Stimulated activated CD4-positive, alpha-beta T cell treated with anti-CD3 and anti-CD28 coated beads, TNF-alpha, amount 100 ng/mL, for 48 hours (primary cell): ENCODE data around the gene CYYR1.
"Not testable (repeated sequence)": the region's sequence is repeated elsewhere in the genome, so short reads cannot be mapped to it uniquely, and the experiment has no call there.

Experiments used
- DNase-seq, 3 donors: peaks; one replicate each; pipeline ENCODE4 v3.0.0-alpha.2; 2020; ENCODE audit warnings: low read depth in 3 of 3

Gene CYYR1

DNA sequence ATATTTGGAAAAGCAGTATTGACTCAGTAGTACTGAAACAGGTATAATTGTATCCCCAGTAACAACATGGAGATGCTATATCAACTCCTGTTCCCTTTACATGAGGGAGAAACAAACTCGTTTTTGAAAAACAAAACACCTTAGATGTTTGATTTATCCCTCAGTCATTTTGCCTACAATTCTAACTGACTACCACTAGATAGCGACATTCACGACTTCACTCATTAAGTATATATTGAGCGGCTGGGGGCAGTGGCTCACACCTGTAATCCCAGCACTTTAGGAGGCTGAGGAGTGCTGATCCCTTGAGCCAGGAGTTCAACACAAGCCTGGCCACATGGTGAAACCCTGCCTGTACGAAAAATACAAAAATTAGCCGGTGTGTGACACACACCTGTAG lies 83.3 kb downstream of the CYYR1 start:
- DNase-seq: no peak

DNA sequence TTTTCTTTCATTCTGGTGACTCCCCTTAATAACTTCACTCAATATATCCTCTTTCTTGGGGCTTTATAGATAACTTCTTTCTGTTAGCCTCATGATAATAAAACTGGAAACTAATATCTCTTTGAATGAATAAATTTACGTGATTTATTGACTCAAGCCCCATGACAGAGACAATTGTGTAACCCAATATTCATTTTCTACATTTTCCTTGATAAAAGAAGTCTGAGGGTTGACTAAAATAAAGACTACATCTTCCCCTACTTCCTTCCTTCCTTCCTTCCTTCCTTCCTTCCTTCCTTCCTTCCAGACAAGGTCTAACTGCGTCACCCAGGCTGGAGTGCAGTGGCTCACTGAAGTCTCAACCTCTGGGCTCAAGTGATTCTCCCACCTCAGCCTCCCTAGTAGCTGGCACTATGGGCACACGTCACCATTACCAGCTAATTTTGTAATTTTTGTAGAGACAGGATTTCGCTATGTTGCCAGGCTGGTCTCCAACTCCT lies 85.1 kb downstream of the CYYR1 start:
- DNase-seq: no peak

DNA sequence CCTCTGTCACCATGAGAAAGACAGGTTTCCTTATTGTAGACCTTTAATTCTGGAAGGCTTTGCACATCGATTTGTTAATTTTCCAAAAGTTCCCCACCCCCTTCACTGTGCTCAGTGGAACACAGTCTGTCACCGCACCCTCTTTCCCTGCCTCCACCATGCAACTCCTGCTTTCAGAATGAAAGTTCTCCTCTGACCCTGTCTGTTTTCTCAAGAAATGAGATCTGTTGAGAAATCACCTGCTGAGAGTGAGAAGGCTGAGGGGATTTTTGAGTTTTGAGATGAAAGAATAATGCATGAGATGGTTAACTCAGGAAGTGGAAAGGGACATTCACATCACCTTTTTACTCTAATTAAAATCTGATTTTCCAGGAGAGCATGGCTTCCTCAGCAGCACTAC lies 99.6 kb downstream of the CYYR1 start:
- no peak for DNase-seq

DNA sequence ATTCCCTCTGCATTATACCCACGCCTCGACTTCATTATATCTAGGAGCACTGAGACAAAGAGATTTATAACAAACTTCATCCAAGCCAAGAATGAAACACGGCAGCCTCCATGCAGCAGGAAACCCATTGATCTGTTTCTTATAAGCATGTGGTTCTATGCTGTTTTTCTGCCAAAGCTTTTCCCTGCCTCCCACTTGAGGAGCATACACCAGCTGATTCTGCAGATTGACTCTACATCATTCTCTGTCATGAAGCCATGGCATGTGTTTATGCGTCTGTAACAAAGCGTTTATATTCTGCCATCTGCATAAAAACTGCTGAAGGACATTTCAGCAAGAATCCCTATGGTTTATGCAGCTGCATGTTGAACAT lies 102.0 kb downstream of the CYYR1 start:
- DNase-seq: no peak

DNA sequence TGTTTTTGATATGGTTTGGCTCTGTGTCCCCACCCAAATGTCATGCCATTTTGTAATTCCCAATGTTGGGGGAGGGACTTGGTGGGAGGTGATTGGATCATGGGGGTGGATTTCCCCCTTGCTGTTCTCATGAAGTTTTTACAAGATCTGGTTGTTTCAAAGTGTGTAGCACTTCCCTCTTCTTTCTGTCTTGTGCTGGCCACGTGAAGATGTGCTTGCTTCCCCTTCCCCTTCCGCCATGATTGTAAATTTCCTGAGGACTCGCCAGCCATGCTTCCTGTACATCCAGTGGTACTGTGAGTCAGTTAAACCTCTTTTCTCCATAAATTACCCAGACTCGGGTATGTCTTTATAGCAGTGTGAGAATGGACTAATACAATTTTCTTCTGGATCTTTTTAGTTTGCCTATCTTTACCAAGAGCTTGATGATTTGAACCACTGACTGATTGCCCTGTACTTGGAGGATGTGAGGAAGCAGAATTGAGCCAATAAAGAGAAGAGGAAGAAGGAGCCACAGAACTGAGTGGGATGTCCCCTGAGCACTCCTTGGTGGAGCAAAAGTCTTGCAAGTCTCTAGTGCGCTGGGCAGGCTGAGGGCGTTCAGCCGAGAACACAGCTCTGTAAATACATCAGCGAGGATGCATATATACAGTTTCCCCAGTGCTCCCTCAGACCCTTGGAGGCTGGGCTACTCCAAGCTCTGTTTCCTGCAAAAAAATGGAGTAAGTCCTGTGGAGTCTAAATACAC lies 102.6 kb downstream of the CYYR1 start:
- no peak for DNase-seq

DNA sequence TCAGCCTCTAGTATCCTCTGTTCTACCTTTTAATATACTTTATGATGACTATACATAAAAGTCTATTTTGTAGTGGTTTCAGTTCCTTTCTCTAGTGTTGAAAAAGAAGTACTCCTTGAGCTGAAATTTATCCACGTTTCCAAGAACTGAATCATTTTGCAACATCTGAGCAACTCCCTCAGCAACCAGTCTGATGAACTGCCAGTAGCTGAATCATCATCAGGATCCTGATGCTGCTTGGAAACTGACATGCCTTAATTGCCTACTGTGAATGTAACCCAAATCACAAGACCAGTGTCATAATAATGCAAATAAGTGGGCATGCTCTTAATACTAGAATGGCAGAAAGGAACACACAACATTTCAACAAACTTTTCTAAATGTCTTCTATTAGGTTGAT lies 103.3 kb downstream of the CYYR1 start:
- DNase-seq: no peak

DNA sequence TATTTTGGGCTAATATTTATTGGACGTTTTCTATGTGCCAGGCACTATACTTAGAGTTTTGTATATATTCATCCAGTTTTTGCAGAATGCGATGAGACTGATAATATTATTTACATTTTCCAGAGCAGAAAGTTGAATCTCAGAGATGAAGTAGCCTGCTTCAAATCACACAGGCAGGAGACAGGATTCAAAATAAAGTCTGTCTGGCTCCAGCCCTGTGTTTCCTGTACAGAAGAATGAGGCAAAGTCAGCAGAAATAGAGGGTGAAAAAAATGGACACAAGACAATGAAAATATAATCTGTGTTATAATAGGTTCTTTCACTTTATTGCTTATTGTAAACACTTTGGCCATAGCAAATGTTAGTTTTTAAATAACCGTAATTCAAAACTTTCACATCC lies 107.2 kb downstream of the CYYR1 start:
- DNase-seq: no peak

DNA sequence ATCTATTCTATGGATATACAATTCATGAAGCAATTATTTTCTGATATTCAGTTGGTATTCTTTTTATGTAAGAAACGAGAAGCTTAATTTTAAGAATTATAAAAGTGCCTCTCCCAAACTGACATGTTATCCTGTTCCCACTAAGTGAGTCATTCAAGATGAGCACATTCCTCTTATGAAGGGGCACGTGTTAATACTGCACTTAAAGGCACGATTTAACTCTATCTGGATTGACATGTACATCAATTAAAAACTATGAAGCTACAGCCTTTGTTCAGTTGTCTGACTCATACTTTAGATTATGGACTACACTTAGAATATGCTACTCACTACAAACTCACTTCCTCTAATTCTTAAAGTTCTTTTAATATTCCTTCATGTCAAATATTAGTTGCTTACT lies 111.6 kb downstream of the CYYR1 start:
- DNase-seq: no peak

DNA sequence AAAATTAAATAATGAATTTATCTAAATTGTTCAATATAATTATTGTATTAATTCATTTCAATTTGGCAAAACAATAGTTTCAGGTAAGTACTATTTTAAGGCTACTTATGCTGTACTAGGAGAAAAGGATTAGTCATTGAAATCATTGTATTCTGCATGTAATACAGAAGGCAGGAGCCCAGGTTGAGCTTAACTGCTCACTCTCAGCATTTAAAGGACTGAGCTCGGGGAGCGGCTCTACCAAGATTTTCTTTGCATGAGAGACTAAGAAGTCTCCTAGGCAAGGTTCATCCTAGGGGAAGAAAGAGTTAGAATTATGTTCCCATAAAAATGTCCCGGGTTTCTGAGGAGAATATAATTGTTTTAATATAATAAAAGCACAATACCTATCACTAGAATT lies 112.5 kb downstream of the CYYR1 start:
- DNase-seq: no peak

DNA sequence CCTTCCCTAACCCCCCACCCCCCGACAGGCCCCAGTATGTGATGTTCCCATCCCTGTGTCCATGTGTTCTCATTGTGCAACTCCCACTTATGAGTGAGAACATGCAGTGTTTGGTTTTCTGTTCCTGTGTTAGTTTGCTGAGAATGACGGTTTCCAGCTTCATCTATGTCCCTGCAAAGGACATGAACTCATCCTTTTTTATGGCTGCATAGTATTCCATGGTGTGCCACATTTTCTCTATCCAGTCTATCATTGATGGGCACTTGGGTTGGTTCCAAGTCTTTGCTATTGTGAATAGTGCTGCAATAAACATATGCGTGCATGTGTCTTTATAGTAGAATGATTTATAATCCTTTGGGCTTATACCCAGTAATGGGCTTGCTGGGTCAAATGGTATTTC lies 114.2 kb downstream of the CYYR1 start:
- not testable (repeated sequence) for DNase-seq

DNA sequence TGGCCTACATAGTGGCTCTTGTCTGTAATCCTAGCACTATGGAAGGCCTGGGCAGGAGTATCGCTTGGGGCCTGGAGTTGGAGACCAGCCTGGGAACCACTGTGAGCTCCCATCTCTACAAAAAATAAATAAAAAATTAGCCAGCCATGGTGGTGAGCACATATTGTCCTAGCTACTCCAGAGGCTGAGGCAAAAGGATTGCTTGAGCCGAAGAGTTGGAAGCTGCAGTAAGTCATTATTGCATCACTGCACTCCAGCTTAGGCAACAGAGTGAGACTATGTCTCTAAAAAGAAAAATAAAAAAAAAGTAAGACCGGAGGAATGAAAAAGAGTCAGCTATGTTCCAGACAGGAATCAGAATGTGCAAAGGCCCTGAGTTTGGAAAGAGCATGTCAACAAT lies 115.3 kb downstream of the CYYR1 start:
- no peak for DNase-seq

DNA sequence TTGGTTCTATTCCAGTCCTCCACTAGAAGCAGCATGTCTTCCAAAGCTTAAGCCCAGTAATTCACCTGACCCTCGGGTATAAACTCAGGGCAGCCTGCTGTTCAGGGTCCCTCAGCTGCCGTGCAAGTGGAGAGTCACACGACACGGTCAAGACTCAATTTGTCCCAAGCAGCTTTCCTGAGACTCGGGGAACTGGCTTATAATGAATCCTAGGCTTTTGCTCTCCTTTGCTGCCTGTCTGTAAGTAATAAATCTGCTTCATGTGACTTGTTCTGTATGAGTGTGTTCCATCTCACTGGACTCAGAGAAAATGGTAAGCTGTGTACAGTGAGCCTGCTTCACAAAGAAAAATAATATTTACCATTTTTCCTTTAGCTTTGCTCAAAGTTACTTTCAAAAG lies 119.8 kb downstream of the CYYR1 start:
- no peak for DNase-seq

DNA sequence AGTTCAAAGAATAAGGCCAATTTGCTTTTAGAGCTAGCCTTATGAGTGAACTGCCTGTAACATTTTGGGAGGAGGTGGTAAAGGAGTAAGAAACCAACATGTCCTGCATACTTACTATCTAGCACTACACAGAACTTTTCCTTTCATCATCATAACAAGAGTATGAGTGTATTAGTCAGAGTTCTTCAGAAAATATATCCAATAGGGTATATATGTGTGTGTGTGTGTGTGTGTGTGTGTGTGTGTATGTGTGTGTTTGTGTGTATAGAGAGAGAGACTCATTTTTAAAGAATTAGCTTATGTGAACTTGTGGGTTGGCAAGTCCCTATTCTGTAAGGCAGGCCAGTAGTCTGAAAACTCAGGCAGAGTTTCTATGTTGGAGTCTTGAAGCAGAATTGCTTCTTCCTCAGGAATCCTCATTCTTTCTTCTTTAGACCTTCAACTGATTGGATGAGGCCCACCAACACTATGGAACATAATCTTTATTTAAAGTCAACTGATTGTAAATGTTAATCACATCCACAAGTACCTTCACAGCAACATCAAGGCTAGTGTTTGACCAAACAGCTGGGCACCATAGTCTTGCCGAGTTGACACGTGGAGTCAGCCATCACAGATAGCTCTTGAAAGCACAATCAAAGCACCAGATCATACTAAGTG lies 121.9 kb downstream of the CYYR1 start:
- DNase-seq: no peak

DNA sequence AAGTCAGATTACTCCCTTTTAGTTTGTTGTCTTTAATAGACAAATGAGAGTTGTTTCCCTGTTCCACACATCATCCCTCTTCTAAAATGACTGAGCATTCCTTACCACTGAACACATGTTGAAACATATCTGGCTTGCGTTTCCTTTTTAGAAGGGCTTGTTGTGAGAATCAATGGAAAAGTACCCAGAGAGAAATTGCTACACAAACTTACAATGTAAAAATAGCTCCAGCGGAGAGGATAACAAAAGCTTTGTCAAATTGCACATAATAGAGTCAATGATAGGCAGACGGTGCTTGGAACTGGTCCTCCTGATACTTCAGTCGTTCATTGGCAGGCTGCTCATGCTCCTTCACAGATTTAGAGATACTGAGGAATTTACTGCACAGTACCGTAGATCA lies 123.9 kb downstream of the CYYR1 start:
- DNase-seq: no peak

DNA sequence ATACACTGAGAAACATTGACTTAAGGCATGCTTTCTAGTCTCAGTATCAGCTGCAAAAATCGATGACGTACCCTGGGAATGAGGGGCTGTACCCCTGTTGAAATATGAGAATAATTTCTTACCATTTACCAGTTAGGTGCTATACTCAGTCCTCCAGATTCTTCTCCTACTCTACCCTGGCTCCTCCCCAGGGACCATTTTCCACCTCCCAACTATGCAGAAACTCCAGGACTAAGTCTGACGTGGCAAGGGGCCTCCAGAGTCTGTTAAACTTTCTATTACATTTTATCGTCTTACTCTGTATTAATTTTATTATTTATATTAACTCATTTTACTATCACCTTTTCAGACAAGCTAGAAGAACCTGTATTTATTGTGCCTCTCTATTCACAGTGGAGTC lies 124.3 kb downstream of the CYYR1 start:
- DNase-seq: no peak

DNA sequence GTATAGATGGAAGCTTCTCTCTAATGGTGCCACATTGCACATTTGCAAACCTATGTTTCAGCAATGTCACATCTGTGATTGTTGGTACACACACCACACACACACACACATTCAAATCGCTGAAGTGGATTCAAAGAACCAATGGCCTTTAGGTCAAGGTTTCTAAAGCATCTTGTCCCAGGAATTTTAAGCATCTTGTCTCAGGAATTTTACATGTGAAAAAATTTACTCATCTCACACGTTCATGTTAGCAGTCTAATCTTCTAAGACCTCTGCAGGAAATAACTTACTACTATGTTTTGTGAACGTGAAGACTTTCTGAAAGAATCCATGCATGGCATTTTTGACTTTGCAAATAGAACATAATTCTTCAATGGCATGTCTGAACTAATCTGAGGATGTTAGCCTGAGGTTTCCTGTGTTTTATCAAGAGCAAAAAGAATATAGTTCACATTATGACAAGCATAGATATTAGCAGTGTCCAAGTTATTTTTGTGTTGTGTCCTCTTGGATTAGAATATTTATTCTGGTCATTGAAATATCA lies 125.1 kb downstream of the CYYR1 start:
- no peak for DNase-seq

DNA sequence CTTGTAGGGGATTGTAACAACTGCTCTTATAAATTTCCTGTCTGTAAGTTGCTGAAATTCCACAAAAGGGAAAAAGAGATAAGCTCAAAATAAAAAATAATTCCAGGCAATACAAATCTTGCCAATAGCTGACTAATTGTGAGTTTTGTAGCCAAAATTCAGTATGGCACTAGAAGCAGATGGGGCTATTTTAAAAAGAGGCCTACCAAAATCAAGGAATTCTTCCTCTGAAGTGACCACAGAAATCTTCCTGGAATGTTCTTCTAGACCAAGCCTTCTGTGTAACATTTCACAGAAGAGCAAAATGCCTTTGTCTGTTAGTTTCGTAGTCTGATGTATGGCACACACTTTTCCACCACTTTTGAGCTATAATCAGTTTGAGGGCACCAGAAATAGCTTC lies 127.6 kb downstream of the CYYR1 start:
- no peak for DNase-seq

DNA sequence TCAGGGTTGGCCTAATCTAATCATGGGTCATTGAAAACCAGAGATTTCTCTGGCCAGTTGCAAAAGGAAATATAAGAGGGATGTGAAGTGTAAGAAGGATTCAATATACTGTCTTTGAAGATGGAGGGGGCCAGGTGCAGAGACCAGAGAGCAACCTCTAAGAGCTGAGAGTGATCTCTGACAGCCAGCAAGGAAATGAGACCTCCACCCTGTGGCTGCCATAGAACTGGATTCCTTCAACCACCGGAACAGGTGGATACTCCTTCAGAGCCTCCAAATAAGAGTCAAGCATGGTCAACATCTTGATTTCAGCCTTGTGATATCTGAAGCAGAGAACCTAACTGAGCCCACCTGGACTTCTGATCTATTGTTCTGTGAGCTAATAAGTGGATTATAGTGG lies 128.4 kb downstream of the CYYR1 start:
- DNase-seq: no peak

DNA sequence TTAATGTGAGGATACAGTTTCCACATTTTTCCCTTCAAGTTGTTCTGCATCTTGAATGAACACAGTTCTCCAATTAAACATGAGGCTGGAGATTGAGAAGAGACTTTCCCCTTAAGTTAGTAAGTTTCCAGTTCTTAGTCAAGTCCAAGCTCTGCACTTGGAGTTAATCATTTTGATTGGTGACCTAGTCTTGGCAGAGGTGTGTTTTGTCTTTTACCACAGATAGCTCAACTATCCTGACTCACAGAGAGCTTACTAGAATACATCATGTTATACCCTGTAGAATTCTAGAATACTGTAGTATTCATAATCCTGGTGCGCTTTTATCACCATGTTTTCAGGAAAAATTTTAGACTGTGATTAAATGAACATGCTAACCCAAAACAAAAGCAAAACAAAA lies 129.2 kb downstream of the CYYR1 start:
- DNase-seq: no peak

DNA sequence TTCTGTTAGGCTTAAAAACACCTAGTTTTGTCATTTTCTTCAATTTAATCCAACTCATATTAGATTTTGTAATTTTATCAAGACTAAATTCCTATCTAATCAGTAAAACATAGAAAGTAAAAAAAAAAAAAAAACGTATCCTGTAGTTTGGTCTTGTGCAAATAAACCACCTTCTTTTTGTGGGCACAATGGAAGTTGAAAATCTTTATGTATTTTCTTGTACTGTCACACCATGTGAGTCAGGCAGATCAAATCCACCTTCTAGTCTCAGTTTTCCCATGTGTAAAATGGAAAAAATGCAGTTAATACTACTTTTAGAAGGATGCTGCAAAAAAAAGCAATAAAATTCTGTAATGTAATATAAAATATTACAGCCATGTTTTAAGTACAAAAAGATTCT lies 129.8 kb downstream of the CYYR1 start:
- no peak for DNase-seq

DNA sequence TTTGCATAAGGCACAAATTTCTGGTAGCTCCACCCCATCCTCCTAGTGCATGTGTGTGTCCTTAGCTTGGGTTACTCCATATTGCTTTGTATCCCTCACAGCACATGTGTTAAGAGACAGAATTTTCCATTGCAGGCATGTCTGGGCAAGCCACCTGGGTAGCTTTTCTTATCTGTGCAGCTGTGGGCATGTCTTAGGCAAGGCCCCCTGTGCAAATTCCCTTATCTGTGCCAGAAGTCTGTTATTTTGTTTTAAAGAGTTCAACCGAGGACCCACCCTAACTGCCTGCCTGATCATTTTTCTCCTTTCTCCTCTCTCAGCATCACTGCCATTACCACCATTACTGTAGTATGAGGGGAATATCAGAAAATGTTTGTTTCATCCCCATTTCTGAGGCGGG lies 131.9 kb downstream of the CYYR1 start:
- DNase-seq: no peak

DNA sequence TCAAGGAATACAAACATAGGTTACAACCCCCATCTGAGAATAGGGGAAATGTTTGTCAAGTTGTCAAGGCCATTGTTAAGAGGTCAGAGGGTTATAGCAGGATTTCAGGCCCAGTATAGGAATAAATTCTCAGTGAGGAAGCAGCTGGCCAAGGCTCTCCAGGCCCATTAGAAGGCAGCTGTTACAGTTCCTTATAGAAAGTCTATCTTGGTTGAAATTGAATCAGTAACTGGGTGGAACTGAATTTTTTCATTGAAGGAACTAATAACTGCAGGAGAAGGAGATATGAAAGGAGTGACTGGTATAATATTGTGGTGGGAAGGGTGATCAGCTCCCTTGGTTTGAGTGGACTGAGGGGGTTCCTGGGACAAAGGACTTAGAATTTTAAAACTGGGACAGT lies 134.1 kb downstream of the CYYR1 start:
- no peak for DNase-seq

DNA sequence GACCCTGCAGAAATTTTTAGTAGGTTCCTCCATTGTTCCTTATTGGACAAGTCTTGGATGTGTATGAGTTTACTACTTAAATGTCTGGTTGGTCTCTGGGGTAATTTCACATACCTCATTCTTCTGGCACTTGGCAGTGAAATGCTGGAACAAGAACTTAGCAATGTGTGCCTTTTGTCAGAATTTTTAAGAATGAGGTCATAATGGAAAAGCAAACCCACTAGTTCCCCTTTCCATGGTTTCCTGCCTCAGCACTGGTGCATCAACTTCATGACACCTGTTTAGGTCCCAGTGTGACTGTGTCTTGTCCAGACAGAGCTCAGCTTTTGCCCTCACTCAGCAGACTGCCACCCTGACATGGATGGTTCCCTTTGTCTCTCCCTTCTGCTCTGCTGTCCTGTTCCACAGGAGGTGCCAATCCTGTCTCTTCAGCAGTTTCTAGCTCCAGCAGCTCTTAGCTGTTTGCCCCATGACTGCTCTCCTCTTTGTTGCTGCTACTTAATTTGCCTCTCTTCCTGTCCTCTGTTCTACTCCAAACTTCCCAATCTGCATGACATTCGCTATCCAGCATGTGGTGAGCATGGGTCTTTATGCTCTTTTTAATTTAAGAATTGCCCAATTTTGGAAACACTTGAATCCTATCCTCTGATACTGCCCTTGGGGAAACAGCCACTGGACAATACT lies 135.6 kb downstream of the CYYR1 start:
- no peak for DNase-seq
